HepG2 (cell line): ENCODE measurements around the gene TTC31. TPM values are rescaled to one million over a fixed set of nuclear protein-coding genes. Genes with fewer than 3 reads are reported as not detected.

Source experiments
- BCL3 ChIP-seq: sonication (generic); formaldehyde crosslinking; IDR thresholded peaks from 2 replicates; pipeline ENCODE4 v1.5.1; 2020; ENCODE audit warnings: mild to moderate bottlenecking, missing genetic modification reagents, moderate library complexity
- EHMT2 ChIP-seq: fragments of 200-600 bp; sonication (generic); IDR thresholded peaks from 2 replicates; pipeline ENCODE4 v1.7.0; 2017; ENCODE audit warnings: antibody characterized with exemption, low read depth, low read length, borderline replicate concordance
- HDAC6 ChIP-seq: fragments of 200-600 bp; sonication (generic); IDR thresholded peaks from 2 replicates; pipeline ENCODE4 v1.7.0; 2017; ENCODE audit warnings: mild to moderate bottlenecking, antibody characterized with exemption, low read length, low read depth
- NCOA1 ChIP-seq: sonication (generic); formaldehyde crosslinking; IDR thresholded peaks from 2 replicates; pipeline ENCODE4 v1.9.0; 2021; ENCODE audit warnings: missing genetic modification reagents
- PAX8 ChIP-seq: sonication (generic); formaldehyde crosslinking; IDR thresholded peaks from 2 replicates; pipeline ENCODE4 v1.8.0; 2022; ENCODE audit warnings: mild to moderate bottlenecking, missing genetic modification reagents, borderline replicate concordance
- RNF2 ChIP-seq: fragments of 450-650 bp; conservative IDR thresholded peaks from 2 replicates; pipeline ENCODE4 v1.6.1; 2016; ENCODE audit warnings: low read depth
- SAP130 ChIP-seq: IDR thresholded peaks from 2 replicates; pipeline ENCODE4 v1.6.1; 2016; ENCODE audit warnings: low read depth
- SRY ChIP-seq: sonication (generic); formaldehyde crosslinking; IDR thresholded peaks from 2 replicates; pipeline ENCODE4 v1.8.0; 2022; ENCODE audit warnings: mild to moderate bottlenecking, missing genetic modification reagents
- XRCC5 ChIP-seq: fragments of 200-400 bp; formaldehyde crosslinking; optimal IDR thresholded peaks from 2 replicates; pipeline ENCODE3; 2017; ENCODE audit warnings: mild to moderate bottlenecking, low read length
- ZBTB42 ChIP-seq: sonication (generic); formaldehyde crosslinking; IDR thresholded peaks from 2 replicates; pipeline ENCODE4 v1.5.0; 2020; ENCODE audit warnings: mild to moderate bottlenecking, missing genetic modification reagents
- ZNF232 ChIP-seq: sonication (generic); formaldehyde crosslinking; IDR thresholded peaks from 2 replicates; pipeline ENCODE4 v1.4.0; 2020; ENCODE audit warnings: missing genetic modification reagents, borderline replicate concordance
- ZNF33A ChIP-seq: sonication (generic); formaldehyde crosslinking; IDR thresholded peaks from 2 replicates; pipeline ENCODE4 v1.5.1; 2020; ENCODE audit warnings: missing genetic modification reagents, mild to moderate bottlenecking, moderate library complexity, borderline replicate concordance
- ZNF354B ChIP-seq: sonication (generic); formaldehyde crosslinking; IDR thresholded peaks from 2 replicates; pipeline ENCODE4 v1.8.0; 2022; ENCODE audit warnings: mild to moderate bottlenecking, missing genetic modification reagents
- ZNF460 ChIP-seq: sonication (generic); formaldehyde crosslinking; IDR thresholded peaks from 2 replicates; pipeline ENCODE4 v1.5.1; 2020; ENCODE audit warnings: missing genetic modification reagents, mild to moderate bottlenecking, borderline replicate concordance
- ZNF615 ChIP-seq: sonication (generic); formaldehyde crosslinking; IDR thresholded peaks from 2 replicates; pipeline ENCODE4 v1.5.0; 2020; ENCODE audit warnings: mild to moderate bottlenecking, missing genetic modification reagents, borderline replicate concordance
- ZNF772 ChIP-seq: sonication (generic); formaldehyde crosslinking; IDR thresholded peaks from 2 replicates; pipeline ENCODE4 v1.5.0; 2020; ENCODE audit warnings: mild to moderate bottlenecking, missing genetic modification reagents
- polyA plus RNA-seq, 8 experiments: library from polyadenylated mRNA; depleted of rRNA in 3 of 8; stranded (reverse) in 7 of 8; unstranded in 1 of 8; fragments of >200 nt; fragmentation: Illumina TruSeq in 4 of 8; extraction: Trizol in 4 of 8; gene quantifications; 2 replicates each; pipeline versions ENCODE4 v1.2.1 to v1.2.3, GENCODE V29; 2011 to 2016; ENCODE audit warnings: low read depth in 4 of 8, missing spikeins in 1 of 8, mixed read lengths in 1 of 8; ENCODE audit not compliant: insufficient read depth in 1 of 8
- total RNA-seq, 5 experiments: library from RNA; depleted of rRNA; stranded (reverse); fragments of >200 nt; fragmentation: Illumina TruSeq; extraction: Trizol; gene quantifications; 2 replicates each; pipeline ENCODE4 v1.2.3, GENCODE V29; 2016; ENCODE audit warnings: low read depth in 1 of 5
- TF ChIP-seq, protein P1 (sequence below): sonication (generic); formaldehyde crosslinking; IDR thresholded peaks from 2 replicates; pipeline ENCODE4 v1.5.1; 2020; ENCODE audit warnings: mild to moderate bottlenecking, missing genetic modification reagents, borderline replicate concordance
- TF ChIP-seq, protein P2 (sequence below), 2 experiments: sonication (generic) in 1 of 2; formaldehyde crosslinking in 1 of 2; IDR thresholded peaks; 2 replicates each; pipeline versions ENCODE4 v1.6.1 to v1.9.0; 2014 to 2022; ENCODE audit warnings: antibody characterized with exemption in 1 of 2, borderline replicate concordance in 1 of 2, inconsistent platforms in 1 of 2, low read depth in 1 of 2, missing genetic modification reagents in 1 of 2

The TTC31 gene
- total and polyA plus RNA-seq, 2 of the 13 experiments (the other 11 are each of a cell fraction or from before 2014, with no cell fraction given) = 28.3 to 39.5 TPM

DNA sequence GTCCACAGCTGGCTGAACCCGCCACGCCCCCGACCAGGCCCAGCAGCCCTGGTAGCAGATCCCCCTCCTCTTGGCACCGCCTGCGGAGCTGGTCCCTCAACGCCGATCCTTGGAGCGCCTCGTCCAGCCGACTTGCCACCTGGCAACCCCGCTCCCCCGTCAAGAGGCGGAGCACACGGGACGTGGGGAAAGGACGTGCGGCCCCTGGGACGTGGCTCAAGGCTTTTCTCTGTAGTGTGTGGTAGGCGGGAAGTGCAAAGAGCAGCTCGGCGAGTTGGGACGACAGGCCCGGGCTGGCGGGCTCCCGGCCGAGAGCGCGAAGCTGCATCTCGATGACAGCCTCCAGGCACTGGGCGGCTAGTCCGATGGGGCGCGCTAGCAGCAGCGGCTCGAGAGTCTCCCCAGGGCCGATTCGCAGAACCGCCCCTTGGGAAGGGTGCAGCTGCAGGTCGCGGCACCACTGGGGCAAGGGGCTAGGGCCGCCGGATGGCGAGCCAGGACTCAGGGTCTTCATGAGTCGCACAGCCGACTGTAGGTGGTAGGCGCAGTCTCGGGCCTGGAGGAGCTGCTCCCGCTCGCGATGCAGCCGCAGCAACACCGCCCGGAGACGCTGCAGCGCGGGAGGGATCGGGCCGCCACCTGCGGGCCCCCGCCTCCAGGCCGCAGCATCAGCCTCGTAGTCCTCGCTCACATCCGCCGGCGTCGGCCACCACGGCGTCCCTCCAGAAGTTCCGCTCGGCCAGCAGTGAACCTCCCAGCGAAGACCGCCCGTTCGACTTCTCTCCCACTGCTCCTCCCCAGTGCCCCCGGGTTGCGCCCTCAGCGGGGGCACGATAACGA, 700 bp upstream of the TTC31 start (continued):
- TF ChIP-seq RNF2 (0 out of 2 replicates have a peak, but pooled peaks have one; percentile 43), HDAC6 (no peak), ZNF460 (CRISPR knock-in tag) (no peak), XRCC5 (no peak), EHMT2 (no peak), ZBTB42 (no peak), ZNF772 (CRISPR knock-in tag) (peak; percentile 73; the same call in 1 of the 2 replicates), ZNF232 (CRISPR knock-in tag) (peak; percentile 92; the same call in 1 of the 2 replicates), PAX8 (CRISPR knock-in tag) (no peak), NCOA1 (CRISPR knock-in tag) (no peak), ZNF354B (CRISPR knock-in tag) (no peak; the same call in none of the 2 replicates), SRY (CRISPR knock-in tag) (0 out of 2 replicates have a peak, but pooled peaks have one; percentile 20), ZNF33A (CRISPR knock-in tag) (no peak), BCL3 (peak; percentile 91), SAP130 (CRISPR knock-in tag) (peak; percentile 36; the same call in 1 of the 2 replicates), ZNF615 (no peak)
- TF ChIP-seq, protein P1, sequence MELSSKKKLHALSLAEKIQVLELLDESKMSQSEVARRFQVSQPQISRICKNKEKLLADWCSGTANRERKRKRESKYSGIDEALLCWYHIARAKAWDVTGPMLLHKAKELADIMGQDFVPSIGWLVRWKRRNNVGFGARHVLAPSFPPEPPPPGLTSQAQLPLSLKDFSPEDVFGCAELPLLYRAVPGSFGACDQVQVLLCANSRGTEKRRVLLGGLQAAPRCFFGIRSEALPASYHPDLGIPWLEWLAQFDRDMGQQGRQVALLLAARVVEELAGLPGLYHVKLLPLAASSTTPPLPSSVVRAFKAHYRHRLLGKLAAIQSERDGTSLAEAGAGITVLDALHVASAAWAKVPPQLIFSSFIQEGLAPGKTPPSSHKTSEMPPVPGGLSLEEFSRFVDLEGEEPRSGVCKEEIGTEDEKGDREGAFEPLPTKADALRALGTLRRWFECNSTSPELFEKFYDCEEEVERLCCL = peak; percentile 60; the same call in 1 of the 2 replicates
- TF ChIP-seq, protein P2, sequence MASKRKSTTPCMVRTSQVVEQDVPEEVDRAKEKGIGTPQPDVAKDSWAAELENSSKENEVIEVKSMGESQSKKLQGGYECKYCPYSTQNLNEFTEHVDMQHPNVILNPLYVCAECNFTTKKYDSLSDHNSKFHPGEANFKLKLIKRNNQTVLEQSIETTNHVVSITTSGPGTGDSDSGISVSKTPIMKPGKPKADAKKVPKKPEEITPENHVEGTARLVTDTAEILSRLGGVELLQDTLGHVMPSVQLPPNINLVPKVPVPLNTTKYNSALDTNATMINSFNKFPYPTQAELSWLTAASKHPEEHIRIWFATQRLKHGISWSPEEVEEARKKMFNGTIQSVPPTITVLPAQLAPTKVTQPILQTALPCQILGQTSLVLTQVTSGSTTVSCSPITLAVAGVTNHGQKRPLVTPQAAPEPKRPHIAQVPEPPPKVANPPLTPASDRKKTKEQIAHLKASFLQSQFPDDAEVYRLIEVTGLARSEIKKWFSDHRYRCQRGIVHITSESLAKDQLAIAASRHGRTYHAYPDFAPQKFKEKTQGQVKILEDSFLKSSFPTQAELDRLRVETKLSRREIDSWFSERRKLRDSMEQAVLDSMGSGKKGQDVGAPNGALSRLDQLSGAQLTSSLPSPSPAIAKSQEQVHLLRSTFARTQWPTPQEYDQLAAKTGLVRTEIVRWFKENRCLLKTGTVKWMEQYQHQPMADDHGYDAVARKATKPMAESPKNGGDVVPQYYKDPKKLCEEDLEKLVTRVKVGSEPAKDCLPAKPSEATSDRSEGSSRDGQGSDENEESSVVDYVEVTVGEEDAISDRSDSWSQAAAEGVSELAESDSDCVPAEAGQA (IDR thresholded peaks at IDR 0.05; ENCODE audit: low read depth) = no peak; the same call in 1 of the 2 replicates
- TF ChIP-seq, protein P2 (CRISPR knock-in tag; IDR thresholded peaks at IDR 0.05; ENCODE audit: borderline replicate concordance) = peak; percentile 41; the same call in 1 of the 2 replicates
